ENCODE data around the gene ABHD6.
A peak's percentile ranks its signal among the peaks of the same experiment; 100 is the strongest.
"Not testable (repeated sequence)": the region's sequence is repeated elsewhere in the genome, so short reads cannot be mapped to it uniquely, and the experiment has no call there.

The ABHD6 gene

GRCh38 chr3:58273362-58273761 is 35.8 kb downstream of the ABHD6 start:
- H3K9me3 ChIP-seq (ENCODE audit: control insufficient read depth, insufficient read depth, low read depth, low read length); H3K27ac ChIP-seq (ENCODE audit: extremely low read depth, low read depth, low read length); H3K4me3 ChIP-seq (ENCODE audit: low read depth, low read length); CTCF ChIA-PET; H3K4me1 ChIP-seq (ENCODE audit: control insufficient read depth, insufficient read depth, low read length); POLR2A ChIA-PET: not testable (repeated sequence)
- TF ChIP-seq ZNF146 (tag by site-specific recombination; IDR thresholded peaks at IDR 0.05), result peak; percentile 76
- H3K36me3 ChIP-seq (ENCODE audit: control insufficient read depth in 2 of 2, insufficient read depth in 1 of 2, low read length in 2 of 2), result peaks cover 0 to 11% of the 10 kb centered on the region in 2 experiments; a peak in 2 of 3 replicates

GRCh38 chr3:58274027-58274614 is 36.5 kb downstream of the ABHD6 start:
- no peaks in the 10 kb centered on the region for H3K4me1 ChIP-seq (ENCODE audit: control insufficient read depth, insufficient read depth, low read length)
- ChIA-PET CTCF (no interaction called here), POLR2A (no interaction called here)
- no peak overlapping the region for H3K27ac ChIP-seq (ENCODE audit: extremely low read depth, low read depth, low read length)
- H3K9me3 ChIP-seq (ENCODE audit: control insufficient read depth, insufficient read depth, low read depth, low read length), result no peaks in the 10 kb centered on the region
- peaks cover 0 to 8% of the 10 kb centered on the region in 2 experiments; a peak in 2 of 3 replicates for H3K36me3 ChIP-seq (ENCODE audit: control insufficient read depth in 2 of 2, insufficient read depth in 1 of 2, low read length in 2 of 2)
- no peak overlapping the region for H3K4me3 ChIP-seq (ENCODE audit: low read depth, low read length)
- TF ChIP-seq GLI4 (tag by site-specific recombination; IDR thresholded peaks at IDR 0.05) (no peak), ZNF114 (tag by site-specific recombination; IDR thresholded peaks at IDR 0.05) (no peak), GLIS2 (tag by site-specific recombination; IDR thresholded peaks at IDR 0.05) (no peak), ZNF274 (IDR thresholded peaks at IDR 0.05; ENCODE audit: low read length) (no peak), ZNF274 (tag by site-specific recombination; IDR thresholded peaks at IDR 0.05; ENCODE audit: borderline replicate concordance) (no peak), BCL11A (tag by site-specific recombination; IDR thresholded peaks at IDR 0.05; ENCODE audit: low read depth) (no peak), ZNF19 (tag by site-specific recombination; IDR thresholded peaks at IDR 0.05; ENCODE audit: low read depth) (no peak), ZNF558 (tag by site-specific recombination; IDR thresholded peaks at IDR 0.05) (no peak), ZNF621 (tag by site-specific recombination; IDR thresholded peaks at IDR 0.05) (no peak)

DNA sequence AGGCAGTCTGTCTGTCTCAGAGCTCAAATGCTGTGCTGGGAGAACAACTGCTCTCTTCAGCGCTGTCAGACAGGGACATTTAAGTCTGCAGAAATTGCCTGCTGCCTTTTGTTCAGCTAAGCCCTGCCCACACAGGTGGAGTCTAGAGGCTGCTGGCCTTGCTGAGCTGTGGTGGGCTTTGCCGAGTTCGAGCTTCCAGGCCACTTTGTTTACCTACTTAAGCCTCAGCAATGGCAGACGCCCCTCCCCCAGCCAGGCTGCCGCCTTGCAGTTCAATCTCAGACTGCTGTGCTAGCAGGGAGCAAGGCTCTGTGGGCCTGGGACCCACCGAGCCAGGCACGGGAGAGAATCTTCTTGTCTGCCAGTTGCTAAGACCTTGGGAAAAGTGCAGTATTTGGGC is 43.5 kb downstream of the ABHD6 start:
- no peaks in the 10 kb centered on the region for H3K4me1 ChIP-seq (ENCODE audit: control insufficient read depth, insufficient read depth, low read length)
- ChIA-PET POLR2A (no interaction called here), CTCF (no interaction called here)
- TF ChIP-seq ZSCAN18 (tag by site-specific recombination; IDR thresholded peaks at IDR 0.05), result no peak
- no peak for TF ChIP-seq OVOL3 (tag by site-specific recombination; IDR thresholded peaks at IDR 0.05)
- no peak for TF ChIP-seq ZNF174 (tag by site-specific recombination; IDR thresholded peaks at IDR 0.05)
- TF ChIP-seq ZNF639 (tag by site-specific recombination; IDR thresholded peaks at IDR 0.05), result no peak
- H3K4me3 ChIP-seq (ENCODE audit: low read depth, low read length), result no peak overlapping the region
- H3K9me3 ChIP-seq (ENCODE audit: control insufficient read depth, insufficient read depth, low read depth, low read length), result no peaks in the 10 kb centered on the region
- H3K27ac ChIP-seq (ENCODE audit: extremely low read depth, low read depth, low read length), result no peak overlapping the region
- peaks cover 0 to 7% of the 10 kb centered on the region in 2 experiments; a peak in 1 of 3 replicates for H3K36me3 ChIP-seq (ENCODE audit: control insufficient read depth in 2 of 2, insufficient read depth in 1 of 2, low read length in 2 of 2)

GRCh38 chr3:58285334-58285733 is 47.7 kb downstream of the ABHD6 start:
- peaks cover 0 to 18% of the 10 kb centered on the region in 2 experiments; a peak in 1 of 3 replicates for H3K36me3 ChIP-seq (ENCODE audit: control insufficient read depth in 2 of 2, insufficient read depth in 1 of 2, low read length in 2 of 2)
- no peaks in the 10 kb centered on the region for H3K9me3 ChIP-seq (ENCODE audit: control insufficient read depth, insufficient read depth, low read depth, low read length)
- ChIA-PET POLR2A (no interaction called here), CTCF (interaction anchor here (0.7 kb wide), 1 partner anchor 9 kb away, joined by 3 read pairs; no protein-coding TSS in a partner anchor)
- no peaks in the 10 kb centered on the region for H3K4me1 ChIP-seq (ENCODE audit: control insufficient read depth, insufficient read depth, low read length)
- H3K4me3 ChIP-seq (ENCODE audit: low read depth, low read length), result no peak overlapping the region
- no peak overlapping the region for H3K27ac ChIP-seq (ENCODE audit: extremely low read depth, low read depth, low read length)
- TF ChIP-seq ZNF24 (tag by site-specific recombination; IDR thresholded peaks at IDR 0.05), result no peak
- TF ChIP-seq ZNF558 (tag by site-specific recombination; IDR thresholded peaks at IDR 0.05), result no peak
- TF ChIP-seq ZNF416 (tag by site-specific recombination; IDR thresholded peaks at IDR 0.05), result no peak
- no peak for TF ChIP-seq IKZF3 (tag by site-specific recombination; IDR thresholded peaks at IDR 0.05)
- TF ChIP-seq, protein P1, sequence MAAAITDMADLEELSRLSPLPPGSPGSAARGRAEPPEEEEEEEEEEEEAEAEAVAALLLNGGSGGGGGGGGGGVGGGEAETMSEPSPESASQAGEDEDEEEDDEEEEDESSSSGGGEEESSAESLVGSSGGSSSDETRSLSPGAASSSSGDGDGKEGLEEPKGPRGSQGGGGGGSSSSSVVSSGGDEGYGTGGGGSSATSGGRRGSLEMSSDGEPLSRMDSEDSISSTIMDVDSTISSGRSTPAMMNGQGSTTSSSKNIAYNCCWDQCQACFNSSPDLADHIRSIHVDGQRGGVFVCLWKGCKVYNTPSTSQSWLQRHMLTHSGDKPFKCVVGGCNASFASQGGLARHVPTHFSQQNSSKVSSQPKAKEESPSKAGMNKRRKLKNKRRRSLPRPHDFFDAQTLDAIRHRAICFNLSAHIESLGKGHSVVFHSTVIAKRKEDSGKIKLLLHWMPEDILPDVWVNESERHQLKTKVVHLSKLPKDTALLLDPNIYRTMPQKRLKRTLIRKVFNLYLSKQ (tag by site-specific recombination; IDR thresholded peaks at IDR 0.05; ENCODE audit: borderline replicate concordance), result no peak
- TF ChIP-seq ZXDB (tag by site-specific recombination; IDR thresholded peaks at IDR 0.05), result no peak
- no peak for TF ChIP-seq ZNF148 (tag by site-specific recombination; IDR thresholded peaks at IDR 0.05; ENCODE audit: borderline replicate concordance)
- TF ChIP-seq, protein P2, sequence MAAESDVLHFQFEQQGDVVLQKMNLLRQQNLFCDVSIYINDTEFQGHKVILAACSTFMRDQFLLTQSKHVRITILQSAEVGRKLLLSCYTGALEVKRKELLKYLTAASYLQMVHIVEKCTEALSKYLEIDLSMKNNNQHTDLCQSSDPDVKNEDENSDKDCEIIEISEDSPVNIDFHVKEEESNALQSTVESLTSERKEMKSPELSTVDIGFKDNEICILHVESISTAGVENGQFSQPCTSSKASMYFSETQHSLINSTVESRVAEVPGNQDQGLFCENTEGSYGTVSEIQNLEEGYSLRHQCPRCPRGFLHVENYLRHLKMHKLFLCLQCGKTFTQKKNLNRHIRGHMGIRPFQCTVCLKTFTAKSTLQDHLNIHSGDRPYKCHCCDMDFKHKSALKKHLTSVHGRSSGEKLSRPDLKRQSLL (tag by site-specific recombination; IDR thresholded peaks at IDR 0.05), result no peak

All from HEK293 (cell line).